Fibroblast of villous mesenchyme (primary cell): ENCODE measurements around the gene PLXNA2. TPM values are rescaled to one million over a fixed set of nuclear protein-coding genes. Genes with fewer than 3 reads are reported as not detected.

Experiments used
- DNase-seq: peaks from one replicate; pipeline ENCODE4 v3.0.0-alpha.2; 2010; ENCODE audit warnings: low read depth
- H3K4me3 ChIP-seq: 2 replicates; pipeline ENCODE4 v1.5.1; 2011; ENCODE audit warnings: low read depth, mild to moderate bottlenecking, low read length
- total RNA-seq: library from RNA; depleted of rRNA; stranded (reverse); fragments of >200 nt; gene quantifications from 2 replicates; pipeline ENCODE4 v1.2.3, GENCODE V29; 2012
- TF ChIP-seq, protein P1 (sequence below): IDR thresholded peaks from 2 replicates; pipeline ENCODE4 v1.5.1; 2012; ENCODE audit warnings: low read depth, mild to moderate bottlenecking, low read length; ENCODE audit not compliant: insufficient read depth

Gene PLXNA2
- total RNA-seq, 1 donor: 0.86 TPM

- TF ChIP-seq, protein P1, sequence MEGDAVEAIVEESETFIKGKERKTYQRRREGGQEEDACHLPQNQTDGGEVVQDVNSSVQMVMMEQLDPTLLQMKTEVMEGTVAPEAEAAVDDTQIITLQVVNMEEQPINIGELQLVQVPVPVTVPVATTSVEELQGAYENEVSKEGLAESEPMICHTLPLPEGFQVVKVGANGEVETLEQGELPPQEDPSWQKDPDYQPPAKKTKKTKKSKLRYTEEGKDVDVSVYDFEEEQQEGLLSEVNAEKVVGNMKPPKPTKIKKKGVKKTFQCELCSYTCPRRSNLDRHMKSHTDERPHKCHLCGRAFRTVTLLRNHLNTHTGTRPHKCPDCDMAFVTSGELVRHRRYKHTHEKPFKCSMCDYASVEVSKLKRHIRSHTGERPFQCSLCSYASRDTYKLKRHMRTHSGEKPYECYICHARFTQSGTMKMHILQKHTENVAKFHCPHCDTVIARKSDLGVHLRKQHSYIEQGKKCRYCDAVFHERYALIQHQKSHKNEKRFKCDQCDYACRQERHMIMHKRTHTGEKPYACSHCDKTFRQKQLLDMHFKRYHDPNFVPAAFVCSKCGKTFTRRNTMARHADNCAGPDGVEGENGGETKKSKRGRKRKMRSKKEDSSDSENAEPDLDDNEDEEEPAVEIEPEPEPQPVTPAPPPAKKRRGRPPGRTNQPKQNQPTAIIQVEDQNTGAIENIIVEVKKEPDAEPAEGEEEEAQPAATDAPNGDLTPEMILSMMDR: no peak
- H3K4me3 ChIP-seq: no peak overlapping the region
- no peak for DNase-seq
These were observed 160.0 kb downstream of the PLXNA2 start for GRCh38 chr1:208084220-208084619.

- TF ChIP-seq, protein P1: no peak
- DNase-seq: no peak
- H3K4me3 ChIP-seq: no peak overlapping the region
These were observed 160.5 kb downstream of the PLXNA2 start for GRCh38 chr1:208083715-208084085.

DNA sequence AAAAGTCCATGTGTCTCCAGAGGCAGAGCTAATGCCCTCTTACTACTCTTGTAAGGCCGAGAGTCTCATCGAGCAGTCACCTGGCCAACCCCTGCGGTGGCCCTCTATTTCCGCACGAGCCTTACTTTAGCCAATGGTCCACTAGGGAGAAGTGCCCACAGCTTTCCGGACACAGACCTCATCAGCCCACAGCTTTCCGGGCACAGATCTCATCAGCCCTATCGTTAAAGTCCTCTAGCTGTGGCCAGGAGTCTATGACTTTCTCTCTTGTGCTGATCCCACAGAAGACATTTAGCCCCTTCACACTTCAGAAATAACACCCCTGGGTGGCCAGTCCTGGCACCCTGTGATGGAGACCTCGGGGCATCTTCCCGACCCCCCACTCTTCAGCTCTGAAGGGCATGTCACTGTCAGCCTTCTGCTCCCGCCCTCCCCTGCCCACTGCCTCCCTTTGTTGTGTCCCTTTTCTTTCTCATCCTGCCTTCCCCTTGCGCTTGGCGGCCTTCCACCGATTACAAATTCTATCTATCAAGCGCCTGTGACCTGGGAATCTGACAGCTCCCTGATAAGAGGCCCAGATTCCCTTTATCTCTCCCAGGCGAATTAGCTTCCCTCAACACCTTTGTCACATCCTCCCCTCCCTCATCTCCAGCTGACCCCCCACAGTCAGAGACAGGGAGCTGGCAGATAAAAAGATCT is 161.0 kb downstream of the PLXNA2 start:
- H3K4me3 ChIP-seq: no peak overlapping the region
- no peak for DNase-seq
- TF ChIP-seq, protein P1: no peak

- DNase-seq: no peak
- no peak overlapping the region for H3K4me3 ChIP-seq
- TF ChIP-seq, protein P1: no peak
These were observed 162.2 kb downstream of the PLXNA2 start for GRCh38 chr1:208081972-208082371.

GRCh38 chr1:208080396-208081286 is 163.5 kb downstream of the PLXNA2 start:
- DNase-seq: no peak
- no peak overlapping the region for H3K4me3 ChIP-seq
- TF ChIP-seq, protein P1: no peak

DNA sequence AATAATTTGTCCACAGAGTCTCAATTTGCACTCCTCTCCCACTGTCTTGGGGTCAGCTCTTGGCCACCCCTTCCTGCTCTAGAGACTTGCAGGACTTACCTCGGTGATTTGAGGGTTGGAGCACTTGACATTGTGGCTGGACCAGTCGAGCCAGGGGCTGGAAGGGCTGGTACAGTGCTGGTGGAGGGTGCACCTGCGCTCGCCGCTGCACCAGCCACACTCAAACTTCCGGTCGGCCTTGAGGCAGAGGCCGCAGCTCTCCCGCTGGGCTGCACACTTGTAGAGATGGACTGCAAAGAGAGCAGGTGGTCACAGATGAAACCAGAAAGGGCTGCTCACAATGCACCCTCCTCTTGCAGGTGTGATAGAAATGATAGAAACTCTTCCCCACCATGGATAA is 165.0 kb downstream of the PLXNA2 start:
- DNase-seq: no peak
- no peak overlapping the region for H3K4me3 ChIP-seq
- TF ChIP-seq, protein P1: no peak
